Lung microvascular endothelial cell (primary cell): ENCODE results near the gene CNIH1. TPM values are rescaled to one million over a fixed set of nuclear protein-coding genes. Genes with fewer than 3 reads are reported as not detected.
"Not testable (repeated sequence)": the region's sequence is repeated elsewhere in the genome, so short reads cannot be mapped to it uniquely, and the experiment has no call there.

ENCODE experiments used
- DNase-seq, 2 donors: peaks; one replicate each; pipeline versions ENCODE4 v3.0.0 to v3.0.0-alpha.2; 2010; ENCODE audit warnings: low read depth in 2 of 2
- total RNA-seq: library from RNA; depleted of rRNA; stranded (reverse); fragments of >200 nt; gene quantifications from 2 replicates; pipeline ENCODE4 v1.2.1, GENCODE V29; 2014

Gene CNIH1
- total RNA-seq, 1 donor from 2014 or later: 61.9 TPM

DNA sequence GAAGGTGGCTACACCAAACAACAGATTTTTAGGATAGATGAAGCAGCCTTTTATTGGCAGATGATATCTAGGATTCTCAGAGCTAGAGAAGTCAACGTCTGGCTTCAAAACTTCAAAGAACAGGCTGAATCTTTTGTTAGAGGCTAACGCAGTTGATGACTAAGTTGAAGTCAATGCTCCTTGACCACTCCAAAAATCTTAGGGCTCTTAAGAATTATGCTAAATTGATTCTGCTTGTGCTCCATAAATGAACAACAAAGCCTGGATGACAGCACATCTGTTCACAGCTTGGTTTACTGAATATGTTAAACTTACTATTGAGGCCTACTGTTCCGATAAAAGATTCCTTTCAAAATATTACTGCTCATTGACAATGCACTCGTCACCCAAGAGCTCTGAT is 57.3 kb downstream of the CNIH1 start:
- DNase-seq: no peak

DNA sequence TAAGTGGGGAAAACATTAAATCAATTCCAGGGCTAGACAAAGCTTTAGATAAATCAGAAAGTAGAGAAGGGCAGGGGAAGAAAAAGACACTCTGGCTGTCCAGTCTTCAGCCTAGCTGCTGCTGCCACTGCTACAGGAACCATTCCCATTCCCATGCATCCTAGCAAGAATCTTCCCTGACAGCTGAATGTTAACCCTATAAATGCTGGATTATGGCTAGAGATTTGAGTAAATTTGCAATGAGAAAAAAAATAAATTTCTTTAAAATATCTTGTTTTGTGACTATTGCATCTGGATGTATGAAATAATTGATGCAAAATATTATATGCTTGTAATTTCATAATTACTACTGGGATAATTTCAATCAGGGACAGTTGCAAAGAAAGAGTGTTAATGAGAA is 59.4 kb downstream of the CNIH1 start:
- no peak for DNase-seq

DNA sequence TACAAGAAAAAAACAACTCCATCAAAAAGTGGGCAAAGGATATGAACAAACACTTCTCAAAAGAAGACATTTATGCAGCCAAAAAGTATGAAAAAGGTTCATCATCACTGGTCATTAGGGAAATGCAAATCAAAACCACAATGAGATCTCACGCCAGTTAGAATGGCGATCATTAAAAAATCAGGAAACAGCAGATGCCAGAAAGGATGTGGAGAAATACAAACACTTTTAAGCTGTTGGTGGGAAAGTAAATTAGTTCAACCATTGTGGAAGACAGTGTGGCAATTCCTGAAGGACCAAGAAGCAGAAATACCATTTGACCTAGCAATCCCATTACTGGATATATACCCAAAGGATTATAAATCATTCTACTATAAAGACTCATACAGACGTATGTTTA is 60.6 kb downstream of the CNIH1 start:
- DNase-seq: peak in 1 of 2 donors; percentile 76

DNA sequence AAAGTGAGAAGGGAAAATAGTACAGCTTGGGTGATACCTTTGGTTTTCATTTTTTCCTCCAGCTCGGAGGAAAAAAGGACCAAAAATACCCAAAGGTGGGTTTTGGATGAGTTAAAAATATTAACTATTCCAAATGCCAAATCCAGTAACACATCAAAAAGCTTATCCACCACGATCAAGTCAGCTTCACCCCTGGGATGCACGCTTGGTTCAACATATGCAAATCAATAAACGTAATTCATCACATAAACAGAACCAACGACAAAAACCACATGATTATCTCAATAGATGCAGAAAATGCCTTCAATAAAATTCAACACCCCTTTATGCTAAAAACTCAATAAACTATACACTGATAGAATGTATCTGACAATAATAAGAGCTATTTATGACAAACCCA is 62.3 kb downstream of the CNIH1 start:
- not testable (repeated sequence) for DNase-seq

DNA sequence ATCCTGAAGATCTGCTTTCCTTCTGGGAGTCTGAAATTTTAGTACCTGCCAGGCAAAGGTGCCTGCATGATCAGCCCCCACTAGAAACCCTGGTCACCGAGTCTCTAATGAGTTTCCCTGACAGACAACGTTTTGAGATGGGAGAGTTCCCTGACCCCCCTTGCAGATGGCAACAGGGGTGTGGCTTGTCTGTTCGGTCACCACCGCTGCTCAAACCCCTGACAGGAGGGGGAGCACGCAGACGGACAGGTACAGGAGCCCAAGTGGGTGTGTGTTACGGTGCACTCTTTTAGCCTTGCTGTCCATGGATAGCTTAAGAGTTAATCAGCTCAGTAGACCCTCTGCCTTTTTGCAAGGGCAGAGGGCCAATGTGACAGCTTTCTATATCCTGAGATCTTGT is 63.7 kb downstream of the CNIH1 start:
- no peak for DNase-seq

DNA sequence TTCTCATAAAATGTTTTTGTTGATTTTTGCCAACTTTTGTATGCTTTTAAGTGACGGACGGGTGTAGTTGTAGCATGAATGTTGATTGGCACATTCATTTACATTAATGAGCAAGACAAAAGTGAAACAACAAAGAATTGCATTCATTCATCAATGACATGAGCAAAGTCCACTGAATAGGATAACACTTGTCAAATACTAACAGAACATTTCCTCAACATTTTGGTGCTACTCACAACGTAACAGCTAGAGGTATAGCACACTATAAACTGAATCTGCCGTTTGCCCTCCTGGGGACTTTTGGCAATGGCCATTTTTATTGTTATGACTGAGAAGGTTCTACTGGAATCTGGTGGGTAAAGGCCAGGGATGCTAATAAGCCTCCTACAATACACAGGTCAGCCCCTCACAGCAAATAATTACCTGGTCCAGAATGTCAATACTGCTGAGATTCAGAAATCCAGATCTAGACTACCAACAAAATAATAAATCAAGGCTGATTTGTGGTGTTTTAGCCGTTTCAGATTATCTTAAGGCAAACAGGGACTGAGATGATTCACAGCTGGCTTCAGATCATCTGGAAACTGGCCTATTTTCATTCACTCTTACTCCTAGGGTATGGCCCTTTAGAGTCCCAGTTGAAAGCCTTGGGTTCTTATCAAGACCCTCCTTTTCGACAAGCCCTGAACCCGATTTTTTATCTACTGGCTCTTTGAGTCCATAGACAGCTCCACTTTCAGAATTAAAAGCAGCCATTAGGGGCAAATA is 66.9 kb downstream of the CNIH1 start:
- DNase-seq: no peak

Other genes starting within 250 kb of the CNIH1 start
- gene CDKN3, start 44.4 kb downstream of the CNIH1 start, total RNA-seq: 10.1 and 28.5 TPM in 2 replicates
- gene GMFB, start 47.6 kb upstream of the CNIH1 start, total RNA-seq: 68.9 and 82.3 TPM in 2 replicates
- gene CGRRF1, start 68.5 kb upstream of the CNIH1 start, total RNA-seq: 10.0 and 13.7 TPM in 2 replicates
- 19.6 and 43.5 TPM in 2 replicates for gene SAMD4A, start 125.8 kb upstream of the CNIH1 start, total RNA-seq